IgD-negative memory B cell (primary cell): ENCODE measurements around the gene GDF7. TPM values are rescaled to one million over a fixed set of nuclear protein-coding genes. Genes with fewer than 3 reads are reported as not detected.

Experiments
- H3K27ac Mint-ChIP-seq, 3 donors: one replicate each; pipeline ENCODE4 v1.8.0; 2020 to 2022; ENCODE audit warnings: mild to moderate bottlenecking in 3 of 3, mixed read lengths in 3 of 3, moderate library complexity in 1 of 3
- H3K27me3 Mint-ChIP-seq: one replicate; pipeline ENCODE4 v1.8.0; 2021; ENCODE audit warnings: mixed read lengths
- H3K36me3 Mint-ChIP-seq: one replicate; pipeline ENCODE4 v1.8.0; 2020; ENCODE audit warnings: mild to moderate bottlenecking, mixed read lengths
- H3K4me1 Mint-ChIP-seq, 3 donors: one replicate each; pipeline ENCODE4 v1.8.0; 2020 to 2022; ENCODE audit warnings: mixed read lengths in 3 of 3, mild to moderate bottlenecking in 1 of 3
- H3K4me3 Mint-ChIP-seq, 4 donors: one replicate each; pipeline ENCODE4 v1.8.0; 2020 to 2022; ENCODE audit warnings: mild to moderate bottlenecking in 4 of 4, mixed read lengths in 4 of 4, moderate library complexity in 3 of 4
- H3K9me3 Mint-ChIP-seq, 3 donors: one replicate each; pipeline ENCODE4 v1.8.0; 2020 to 2021; ENCODE audit warnings: mixed read lengths in 3 of 3, mild to moderate bottlenecking in 1 of 3
- polyA plus RNA-seq: library from polyadenylated mRNA; unstranded; fragments of 300-500 nt; fragmentation: Illumina TruSeq; gene quantifications from one replicate; pipeline ENCODE4 v1.2.3, GENCODE V29; 2021

Gene GDF7
- polyA plus RNA-seq, 1 donor from 2014 or later, result 0.74 TPM

DNA sequence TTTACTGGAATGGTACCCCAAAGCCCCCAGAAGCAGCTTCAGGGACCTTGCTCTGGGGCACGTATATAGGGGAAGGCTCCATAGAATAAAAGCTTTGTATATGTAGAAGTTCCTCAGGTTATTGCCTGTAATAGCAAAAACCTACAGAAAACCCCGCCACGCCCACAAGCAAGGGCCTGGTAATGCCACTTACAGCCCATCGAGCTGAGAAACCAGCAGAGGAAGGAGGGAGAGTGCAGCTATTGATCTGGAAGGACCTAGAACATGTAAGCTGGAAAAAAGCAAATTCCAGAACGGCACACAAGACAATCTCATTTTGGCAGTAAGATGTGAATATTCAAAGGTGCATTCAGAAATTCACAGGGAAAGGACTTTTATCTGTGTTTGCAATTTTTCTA is 31.8 kb upstream of the GDF7 start:
- Mint-ChIP-seq H3K27ac (no peak overlapping the region), H3K36me3 (peaks cover 11% of the 10 kb centered on the region), H3K4me1 (peaks cover 3 to 4% (median 3%) of the 10 kb centered on the region in 3 donors)

DNA sequence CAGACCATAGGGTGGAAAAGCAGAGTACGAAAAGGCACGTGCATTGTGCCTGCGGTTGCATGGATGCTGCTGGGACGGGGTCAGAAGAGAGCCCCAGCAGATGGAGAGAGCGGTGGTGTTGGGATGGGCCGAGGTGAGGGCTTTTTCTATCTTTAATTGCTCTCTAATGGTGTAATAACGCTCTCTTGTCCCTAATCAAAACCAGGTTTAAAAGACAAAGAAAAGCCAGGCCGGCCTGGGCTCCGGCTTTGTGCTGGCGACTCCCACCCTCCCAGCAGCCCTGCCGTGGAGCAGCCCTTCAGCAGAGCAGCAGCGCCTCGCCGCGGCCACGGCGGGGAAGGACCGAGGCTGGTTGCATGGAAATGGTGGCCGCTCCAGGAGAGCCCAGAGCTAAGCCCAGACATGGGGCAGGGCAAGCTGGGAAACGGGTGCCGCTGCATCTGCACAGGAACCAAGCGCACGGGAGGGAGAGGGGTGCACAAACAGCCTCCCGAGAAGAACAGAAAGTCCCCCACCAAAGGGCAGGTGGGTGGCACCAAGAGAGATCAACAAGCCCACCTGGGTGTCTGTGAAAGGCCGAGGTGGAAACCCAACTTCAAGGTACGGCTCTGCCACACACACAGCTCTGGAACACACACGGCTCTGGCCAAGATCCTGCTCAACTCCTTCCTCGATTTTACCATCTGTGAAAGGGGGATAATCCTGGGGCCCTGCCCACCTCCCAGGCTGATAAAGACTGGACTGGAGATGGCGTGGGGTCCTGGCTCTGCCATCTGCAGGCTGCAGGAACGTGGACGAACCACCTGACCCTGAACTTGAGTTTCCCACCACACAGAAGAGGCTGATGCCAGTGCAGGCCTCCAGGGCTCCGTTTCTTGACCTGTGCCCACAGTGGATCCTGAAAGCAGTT is 31.0 kb upstream of the GDF7 start:
- no peaks in the 10 kb centered on the region for H3K9me3 Mint-ChIP-seq
- H3K27me3 Mint-ChIP-seq, result no peaks in the 10 kb centered on the region
- no peak overlapping the region for H3K27ac Mint-ChIP-seq
- peaks cover 8% of the 10 kb centered on the region for H3K36me3 Mint-ChIP-seq
- no peak overlapping the region for H3K4me3 Mint-ChIP-seq
- H3K4me1 Mint-ChIP-seq, result peaks cover 3 to 4% (median 3%) of the 10 kb centered on the region in 3 donors

More for the DNA sequence above, 31.8 kb upstream of the GDF7 start:
- no peaks in the 10 kb centered on the region for H3K9me3 Mint-ChIP-seq
- no peak overlapping the region for H3K4me3 Mint-ChIP-seq
- no peaks in the 10 kb centered on the region for H3K27me3 Mint-ChIP-seq

DNA sequence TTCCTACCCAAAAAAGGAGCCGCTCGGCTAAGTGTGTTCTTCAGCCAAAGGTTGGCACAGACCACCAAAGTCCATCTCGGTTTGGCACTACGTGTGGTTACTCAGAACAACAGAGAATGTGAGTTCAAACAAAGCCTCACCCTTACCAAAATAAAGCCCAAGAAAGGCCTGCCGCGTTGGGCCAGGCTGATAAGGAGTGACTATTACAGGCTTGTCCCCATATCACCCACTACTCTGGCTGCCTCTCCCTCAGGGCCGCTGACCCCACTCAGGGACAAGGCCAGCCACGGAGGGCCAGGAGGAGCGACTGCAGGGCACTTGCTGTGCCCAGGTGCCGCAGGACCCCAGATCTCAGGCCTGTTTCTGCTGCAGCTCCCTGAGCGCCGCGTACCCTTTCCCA is 29.8 kb upstream of the GDF7 start:
- Mint-ChIP-seq H3K4me1 (peaks cover 3 to 4% (median 3%) of the 10 kb centered on the region in 3 donors), H3K36me3 (peaks cover 9% of the 10 kb centered on the region)

DNA sequence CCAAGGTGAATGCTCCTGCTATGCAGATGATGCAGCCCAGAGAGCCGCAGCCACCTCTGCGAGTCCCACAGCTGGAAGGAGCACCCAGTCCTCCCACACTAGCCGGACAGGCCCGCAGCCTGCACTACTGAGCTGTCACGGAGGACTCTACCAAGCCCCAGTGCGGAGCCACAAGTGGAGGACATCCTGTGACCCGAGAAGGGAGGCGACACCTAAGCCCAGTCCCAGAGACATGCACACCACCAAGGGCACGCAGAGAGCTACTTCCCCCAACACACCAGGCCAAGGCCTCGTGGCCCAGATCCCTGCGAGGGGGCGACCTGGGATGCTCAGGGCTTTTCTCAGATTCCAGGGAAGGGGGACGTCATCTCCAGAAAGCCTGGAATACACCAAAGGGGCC is 28.9 kb upstream of the GDF7 start:
- Mint-ChIP-seq H3K4me1 (peaks cover 3 to 6% (median 3%) of the 10 kb centered on the region in 3 donors), H3K27me3 (no peaks in the 10 kb centered on the region), H3K4me3 (no peak overlapping the region), H3K27ac (no peak overlapping the region), H3K9me3 (no peaks in the 10 kb centered on the region), H3K36me3 (peaks cover 9% of the 10 kb centered on the region)

More for the DNA sequence above, 29.8 kb upstream of the GDF7 start:
- Mint-ChIP-seq H3K27ac (no peak overlapping the region), H3K27me3 (no peaks in the 10 kb centered on the region), H3K9me3 (no peaks in the 10 kb centered on the region), H3K4me3 (no peak overlapping the region)

DNA sequence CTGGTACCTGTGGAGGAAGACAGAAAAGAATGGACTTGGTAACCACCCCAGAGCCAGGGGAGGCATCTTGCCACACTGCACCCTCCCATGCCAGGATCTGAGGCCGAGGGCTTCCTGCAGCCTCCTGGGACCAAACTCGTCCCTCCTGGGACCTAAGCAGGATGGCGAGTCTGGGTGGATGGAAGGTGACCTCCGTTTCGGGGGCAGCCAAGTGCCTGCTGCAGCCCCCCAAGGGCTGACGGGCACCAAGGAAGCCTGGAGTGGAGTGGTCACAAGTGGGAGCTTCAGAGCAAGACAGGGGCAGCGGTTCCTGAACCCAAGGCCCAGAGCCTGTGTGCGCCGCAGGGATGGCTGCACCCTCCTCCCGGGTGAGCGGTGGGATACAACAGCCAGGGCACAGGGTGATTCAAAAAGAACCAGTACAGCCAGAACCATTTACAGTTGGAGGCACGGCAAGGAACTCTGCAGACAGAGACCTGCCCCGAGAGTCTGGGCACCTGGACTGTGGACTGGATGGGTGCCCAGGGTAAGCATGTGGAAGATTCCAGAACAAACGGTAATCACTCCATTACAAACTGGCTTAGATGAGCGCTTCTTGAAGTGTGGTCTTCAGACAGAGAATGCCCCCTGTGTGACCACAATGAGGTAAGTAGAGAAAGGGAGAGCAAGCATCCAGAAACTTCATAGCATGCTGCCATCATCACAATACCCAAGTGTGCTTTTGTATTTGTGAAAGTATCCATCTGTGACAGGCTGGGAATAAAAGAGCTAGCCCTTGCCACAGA is 28.1 kb upstream of the GDF7 start:
- Mint-ChIP-seq H3K27ac (no peak overlapping the region), H3K4me3 (no peak overlapping the region)

DNA sequence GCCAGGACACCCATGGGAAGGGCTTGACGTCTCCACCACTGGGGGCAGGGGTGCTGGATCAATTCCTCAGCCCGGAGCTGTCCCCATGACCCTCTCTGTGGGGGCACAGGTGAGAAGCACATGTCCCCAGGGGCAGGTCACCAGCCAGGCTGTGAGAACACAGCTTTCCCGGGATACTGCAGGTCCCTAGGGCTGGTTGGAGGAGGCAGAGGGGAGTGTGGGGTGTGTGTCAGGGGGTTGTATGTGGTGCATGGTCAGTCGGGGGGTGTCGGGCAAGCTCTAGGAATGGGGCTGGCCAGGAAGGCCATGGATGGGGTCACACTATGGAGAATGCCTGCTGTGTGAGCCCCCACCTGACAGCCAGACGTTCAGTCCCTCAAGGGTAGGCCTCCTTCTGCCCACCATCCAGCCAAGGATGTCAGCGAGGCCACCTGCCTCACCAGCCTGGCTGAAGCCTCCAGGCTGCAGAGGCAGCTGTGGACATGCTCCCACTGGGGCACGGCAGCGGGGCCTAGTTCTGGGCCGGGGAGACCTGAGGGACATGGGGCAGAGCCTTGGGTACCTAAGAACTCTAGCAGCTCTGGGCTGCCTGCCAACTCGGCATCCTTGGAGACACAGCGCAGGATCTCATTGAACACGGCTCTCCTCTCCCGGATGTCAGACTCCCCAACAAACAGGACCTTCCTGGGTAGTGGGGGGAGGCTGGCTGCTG is 26.4 kb upstream of the GDF7 start:
- H3K4me1 Mint-ChIP-seq, result peaks cover 0 to 5% (median 3%) of the 10 kb centered on the region in 3 donors
- no peak overlapping the region for H3K27ac Mint-ChIP-seq
- H3K4me3 Mint-ChIP-seq, result no peak overlapping the region
- no peaks in the 10 kb centered on the region for H3K27me3 Mint-ChIP-seq
- H3K9me3 Mint-ChIP-seq, result no peaks in the 10 kb centered on the region
- H3K36me3 Mint-ChIP-seq, result peaks cover 9% of the 10 kb centered on the region

More for the DNA sequence above, 28.1 kb upstream of the GDF7 start:
- no peaks in the 10 kb centered on the region for H3K9me3 Mint-ChIP-seq
- peaks cover 3 to 7% (median 3%) of the 10 kb centered on the region in 3 donors for H3K4me1 Mint-ChIP-seq
- peaks cover 9% of the 10 kb centered on the region for H3K36me3 Mint-ChIP-seq
- H3K27me3 Mint-ChIP-seq, result no peaks in the 10 kb centered on the region

DNA sequence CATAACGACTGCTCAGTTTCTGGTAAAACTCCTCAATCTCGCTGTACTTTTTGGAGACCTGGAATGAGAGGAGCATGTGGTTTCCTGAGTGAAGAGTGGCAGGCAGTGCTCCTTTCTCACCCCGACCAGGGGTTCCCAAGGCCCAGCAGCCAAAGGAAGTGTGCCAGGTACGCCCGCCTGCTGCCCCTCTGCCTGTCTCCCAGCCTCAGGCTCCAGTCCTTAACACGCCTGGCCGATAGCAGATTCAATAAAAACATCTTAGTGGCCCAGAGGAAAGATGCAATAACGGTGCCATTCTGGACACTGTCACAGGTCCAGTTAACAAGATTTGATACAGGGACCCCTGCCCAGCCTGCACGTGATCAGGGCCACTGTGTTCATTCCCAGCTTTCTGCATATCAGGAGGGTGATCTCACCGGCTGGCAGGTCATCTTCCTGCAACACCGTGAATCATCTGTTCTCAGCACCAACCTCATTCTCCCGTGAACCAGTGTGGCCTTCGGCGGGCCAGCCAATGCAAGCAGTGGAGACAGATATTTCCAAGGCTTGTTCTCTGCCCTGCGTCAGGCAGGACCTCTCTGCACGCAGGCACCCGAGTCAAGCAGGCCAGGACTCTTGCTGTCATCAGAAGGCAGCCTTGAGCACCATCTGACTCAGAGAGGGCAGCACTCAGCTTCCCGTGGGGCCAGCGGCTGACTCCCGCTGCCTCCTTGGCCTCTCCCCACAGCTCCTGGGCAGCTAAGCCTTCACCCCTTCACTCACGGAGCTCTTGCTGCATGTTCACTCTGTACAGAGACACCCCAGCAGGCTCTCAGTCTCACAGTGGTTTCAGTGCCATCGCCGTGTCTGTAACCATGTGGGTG is 25.6 kb upstream of the GDF7 start:
- no peak overlapping the region for H3K4me3 Mint-ChIP-seq
- H3K4me1 Mint-ChIP-seq, result peaks cover 0 to 3% (median under 1%) of the 10 kb centered on the region in 3 donors
- no peaks in the 10 kb centered on the region for H3K9me3 Mint-ChIP-seq
- no peak overlapping the region for H3K27ac Mint-ChIP-seq
- H3K36me3 Mint-ChIP-seq, result peaks cover 6% of the 10 kb centered on the region
- no peaks in the 10 kb centered on the region for H3K27me3 Mint-ChIP-seq

DNA sequence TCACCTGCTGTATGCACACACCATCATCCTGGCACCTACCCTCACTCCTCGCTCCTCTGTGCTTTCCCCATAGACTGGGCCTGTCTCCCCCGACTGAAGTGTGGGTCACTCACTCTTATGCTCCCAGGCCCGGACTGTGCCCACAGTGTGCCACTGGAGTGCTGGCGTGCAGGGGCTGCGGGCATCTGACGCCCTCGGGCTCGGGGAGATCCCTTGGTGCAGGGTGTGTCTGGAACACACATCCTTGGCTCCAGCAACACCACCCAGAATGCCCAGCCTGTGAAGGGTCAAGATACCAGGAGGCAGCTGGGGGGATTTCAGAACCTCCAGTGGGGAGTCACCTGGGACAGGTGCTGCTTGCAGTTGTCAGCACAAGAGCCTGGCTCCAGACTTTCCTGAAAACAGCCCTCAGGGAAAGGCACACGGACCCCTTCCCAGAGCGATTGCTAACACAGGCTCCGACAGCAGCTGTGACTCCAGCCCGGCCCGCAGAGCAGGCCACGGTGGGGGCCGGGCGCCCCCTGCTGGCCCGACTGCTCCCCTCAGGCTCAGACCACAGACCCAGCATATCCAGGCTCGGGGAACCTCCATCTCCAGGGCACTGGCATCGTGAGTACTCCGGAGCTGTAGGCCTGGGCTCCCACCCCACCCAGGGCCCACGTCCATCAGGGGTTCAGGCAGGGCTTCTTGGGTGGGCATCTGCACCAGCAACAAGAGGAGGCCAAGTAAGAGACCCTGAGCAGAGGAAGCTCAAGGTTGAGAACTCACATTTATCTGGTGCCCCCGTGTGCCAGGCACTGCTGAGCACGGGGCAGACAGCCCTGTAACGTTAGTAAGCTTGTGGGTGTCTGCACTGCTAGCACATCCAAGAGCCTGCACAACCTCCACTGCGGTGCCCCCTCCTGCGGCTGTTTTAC is 24.6 kb upstream of the GDF7 start:
- H3K4me1 Mint-ChIP-seq, result peaks cover under 1 to 7% (median 3%) of the 10 kb centered on the region in 3 donors
- H3K9me3 Mint-ChIP-seq, result no peaks in the 10 kb centered on the region
- no peak overlapping the region for H3K27ac Mint-ChIP-seq
- peaks cover 5% of the 10 kb centered on the region for H3K36me3 Mint-ChIP-seq
- no peaks in the 10 kb centered on the region for H3K27me3 Mint-ChIP-seq
- no peak overlapping the region for H3K4me3 Mint-ChIP-seq

DNA sequence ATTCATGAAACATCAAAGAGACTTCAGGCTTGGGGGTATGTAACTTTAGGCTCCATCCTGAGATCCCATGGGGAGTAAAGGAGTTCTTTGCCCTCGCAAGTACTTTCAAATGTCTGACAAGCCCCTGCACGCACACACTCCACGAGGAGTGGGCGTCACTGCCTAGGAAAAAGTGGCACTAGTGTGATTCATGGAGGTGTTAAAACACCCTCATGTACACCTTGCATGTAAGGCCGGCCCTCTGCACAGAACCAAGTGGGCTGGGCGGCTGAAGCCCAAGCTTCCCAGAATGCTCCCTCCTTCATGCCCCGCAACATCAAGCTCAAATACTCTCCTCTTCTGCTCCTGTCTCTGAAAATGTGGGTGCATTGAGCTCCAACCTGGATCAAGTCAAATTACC is 23.9 kb upstream of the GDF7 start:
- peaks cover 4% of the 10 kb centered on the region for H3K36me3 Mint-ChIP-seq
- H3K27me3 Mint-ChIP-seq, result no peaks in the 10 kb centered on the region
- peak overlapping the region in 1 of 4 donors; percentile 70 for H3K4me3 Mint-ChIP-seq
- no peaks in the 10 kb centered on the region for H3K9me3 Mint-ChIP-seq
- H3K4me1 Mint-ChIP-seq, result peaks cover 8 to 15% (median 10%) of the 10 kb centered on the region in 3 donors
- no peak overlapping the region for H3K27ac Mint-ChIP-seq

DNA sequence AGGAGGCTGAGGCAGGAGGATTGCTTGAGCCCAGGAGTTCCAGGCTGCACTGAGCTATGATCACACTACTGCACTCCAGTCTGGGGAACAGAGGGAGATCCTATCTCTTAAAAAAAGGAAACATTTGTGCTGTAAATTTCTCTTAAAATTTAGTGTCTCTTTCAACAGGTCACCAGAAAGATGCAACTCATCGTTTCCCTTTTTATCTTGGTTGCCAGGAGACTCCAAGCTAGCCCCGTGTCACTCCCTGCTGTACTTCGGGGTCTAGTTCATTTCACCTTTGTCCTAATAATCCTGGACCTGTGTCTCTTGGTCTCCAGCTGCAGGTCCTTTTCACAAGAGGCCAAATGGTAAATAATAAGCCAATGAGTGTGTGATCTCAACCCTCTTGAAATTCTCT is 23.1 kb upstream of the GDF7 start:
- H3K9me3 Mint-ChIP-seq, result no peaks in the 10 kb centered on the region
- H3K36me3 Mint-ChIP-seq, result peaks cover 6% of the 10 kb centered on the region
- H3K27me3 Mint-ChIP-seq, result no peaks in the 10 kb centered on the region
- H3K27ac Mint-ChIP-seq, result peak overlapping the region in 1 of 3 donors; percentile 72
- peaks cover 16 to 22% (median 18%) of the 10 kb centered on the region in 3 donors for H3K4me1 Mint-ChIP-seq
- H3K4me3 Mint-ChIP-seq, result peak overlapping the region in 1 of 4 donors; percentile 50

DNA sequence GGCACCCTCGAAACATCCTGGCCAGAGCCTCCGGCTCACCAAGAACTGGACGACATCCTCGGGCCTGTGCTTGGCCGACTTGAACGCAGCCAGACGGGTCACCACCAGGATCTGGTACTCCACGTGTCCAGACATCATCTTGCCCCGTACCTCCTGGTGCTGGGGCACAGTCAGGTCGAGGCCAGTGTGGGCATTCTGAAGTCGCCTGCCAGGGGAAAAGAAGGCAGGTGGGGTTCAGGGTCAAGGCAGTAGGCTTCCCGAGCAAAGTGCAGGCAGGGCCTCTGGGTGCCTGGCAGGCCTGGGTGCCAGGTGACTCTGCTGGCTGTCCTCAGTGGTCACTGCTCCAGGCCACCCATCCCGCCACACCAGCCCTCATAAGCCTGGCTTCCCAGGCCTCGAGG is 21.6 kb upstream of the GDF7 start:
- H3K27me3 Mint-ChIP-seq, result no peaks in the 10 kb centered on the region
- no peak overlapping the region for H3K27ac Mint-ChIP-seq
- no peak overlapping the region for H3K4me3 Mint-ChIP-seq
- peaks cover 6% of the 10 kb centered on the region for H3K36me3 Mint-ChIP-seq
- peaks cover 28 to 32% (median 30%) of the 10 kb centered on the region in 3 donors for H3K4me1 Mint-ChIP-seq
- H3K9me3 Mint-ChIP-seq, result no peaks in the 10 kb centered on the region

DNA sequence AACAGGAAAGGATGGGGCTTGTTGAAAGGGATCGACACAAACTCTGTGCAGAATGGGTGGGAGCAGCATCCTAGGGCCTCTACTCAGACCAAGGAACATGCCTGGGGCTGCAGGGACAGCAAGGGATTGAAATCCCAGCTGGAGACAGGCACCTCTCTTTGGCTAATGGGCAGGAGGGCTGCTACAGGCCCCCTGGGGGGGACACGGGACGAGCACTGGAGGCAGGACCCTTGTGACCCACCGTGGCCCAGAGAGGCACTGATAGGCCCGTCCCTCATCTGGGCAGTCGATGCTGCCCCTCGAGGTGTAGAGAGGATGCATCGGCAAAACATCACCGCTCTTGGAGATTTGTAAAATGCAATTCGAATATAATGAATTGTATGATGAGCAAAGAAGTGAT is 21.2 kb upstream of the GDF7 start:
- Mint-ChIP-seq H3K4me1 (peaks cover 32 to 34% (median 32%) of the 10 kb centered on the region in 3 donors), H3K27ac (peak overlapping the region in 1 of 3 donors; percentile 42), H3K4me3 (no peak overlapping the region)

DNA sequence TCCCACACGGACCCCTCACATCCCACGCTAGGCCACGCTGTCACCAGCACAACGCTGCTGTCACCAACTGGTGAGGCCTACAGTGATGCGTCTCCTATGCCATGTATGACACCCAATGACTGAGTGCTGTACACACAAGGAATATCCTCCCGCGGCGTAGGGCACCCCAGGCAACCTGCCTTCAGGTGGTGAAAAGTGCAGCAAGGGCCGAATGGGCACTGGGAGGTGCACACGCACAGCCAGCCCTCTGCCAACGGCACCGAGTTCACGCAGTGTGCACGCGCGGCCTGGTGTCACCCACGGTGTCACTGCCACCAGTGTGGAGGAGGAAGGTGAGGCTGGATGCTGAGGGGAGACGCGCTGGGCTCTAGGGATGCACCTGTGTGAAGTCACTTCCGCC is 20.5 kb upstream of the GDF7 start:
- Mint-ChIP-seq H3K9me3 (no peaks in the 10 kb centered on the region), H3K36me3 (peaks cover 4% of the 10 kb centered on the region), H3K27me3 (no peaks in the 10 kb centered on the region), H3K27ac (peak overlapping the region in 1 of 3 donors; percentile 42), H3K4me1 (peaks cover 35 to 37% (median 36%) of the 10 kb centered on the region in 3 donors), H3K4me3 (peak overlapping the region in 1 of 4 donors; percentile 37)

More for the DNA sequence above, 21.2 kb upstream of the GDF7 start:
- H3K9me3 Mint-ChIP-seq, result no peaks in the 10 kb centered on the region
- H3K27me3 Mint-ChIP-seq, result no peaks in the 10 kb centered on the region
- peaks cover 6% of the 10 kb centered on the region for H3K36me3 Mint-ChIP-seq
